Activated naive CD8-positive, alpha-beta T cell (primary cell): ENCODE results near the gene BRAF.
"Not testable (repeated sequence)": the region's sequence is repeated elsewhere in the genome, so short reads cannot be mapped to it uniquely, and the experiment has no call there.

Experiments
- H3K27ac Mint-ChIP-seq: one replicate; pipeline ENCODE4 v1.8.0; 2021; ENCODE audit warnings: mixed read lengths
- H3K27me3 Mint-ChIP-seq: one replicate; pipeline ENCODE4 v1.8.0; 2021; ENCODE audit warnings: mixed read lengths
- H3K36me3 Mint-ChIP-seq: one replicate; pipeline ENCODE4 v1.8.0; 2021; ENCODE audit warnings: mixed read lengths
- H3K4me1 Mint-ChIP-seq: one replicate; pipeline ENCODE4 v1.8.0; 2021; ENCODE audit warnings: low read depth, mixed read lengths
- H3K4me3 Mint-ChIP-seq: one replicate; pipeline ENCODE4 v1.8.0; 2021; ENCODE audit warnings: mild to moderate bottlenecking, mixed read lengths
- H3K9me3 Mint-ChIP-seq: one replicate; pipeline ENCODE4 v1.8.0; 2021; ENCODE audit warnings: low read depth, mixed read lengths

The BRAF gene

DNA sequence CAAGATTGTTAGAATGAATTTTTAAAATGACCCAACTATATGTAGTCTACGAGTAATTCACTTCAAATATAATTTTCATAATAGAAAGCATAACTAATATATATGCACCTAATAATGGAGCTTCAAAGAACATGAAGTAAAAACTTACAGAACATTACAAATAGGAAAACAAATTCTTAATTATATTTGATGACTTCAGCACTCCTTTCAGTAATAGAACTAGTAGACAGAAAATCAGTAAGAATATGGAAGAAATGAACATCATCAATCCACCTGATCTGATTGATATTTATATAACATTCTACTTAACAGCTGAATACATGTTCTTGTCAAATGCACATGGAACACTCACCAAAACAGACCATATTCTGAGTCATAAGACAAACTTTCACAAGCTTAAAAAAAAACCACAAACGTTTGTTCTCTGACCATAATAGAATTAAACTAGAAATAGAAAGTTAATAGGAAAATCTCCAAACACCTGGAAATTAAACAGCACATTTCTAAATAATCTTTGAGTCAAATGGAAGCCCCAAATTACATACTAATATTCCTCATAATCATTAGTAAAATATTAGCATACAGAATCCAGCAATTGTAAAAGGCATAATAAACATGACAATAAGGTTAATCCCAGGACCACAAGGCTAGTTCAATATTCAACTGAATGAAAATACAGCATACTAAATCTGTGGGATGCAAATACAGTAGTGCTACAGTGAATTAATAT lies 48.0 kb downstream of the BRAF start:
- Mint-ChIP-seq H3K27me3 (no peaks in the 10 kb centered on the region), H3K4me1 (peaks cover 58% of the 10 kb centered on the region), H3K4me3 (peak overlapping the region; percentile 21), H3K36me3 (peaks cover 15% of the 10 kb centered on the region), H3K27ac (no peak overlapping the region), H3K9me3 (no peaks in the 10 kb centered on the region)

DNA sequence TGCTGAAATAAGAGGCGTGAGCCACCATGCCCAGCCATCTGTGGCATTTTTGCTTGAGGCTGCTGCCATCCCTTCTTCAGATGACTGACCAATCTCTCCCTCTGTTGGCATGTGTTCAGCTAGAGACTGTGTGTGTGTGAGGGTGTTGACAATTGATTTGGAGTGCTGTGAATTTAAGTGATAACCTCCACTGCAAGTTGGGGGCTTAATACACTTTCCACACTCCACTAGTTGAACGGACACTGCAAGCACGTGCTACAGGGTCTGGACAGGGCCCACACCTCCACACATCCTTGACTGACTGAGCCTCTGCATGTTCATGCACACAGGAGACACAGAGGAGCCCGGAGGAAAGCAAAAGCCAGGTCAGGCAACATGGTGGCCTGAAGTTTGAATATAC lies 51.3 kb downstream of the BRAF start:
- Mint-ChIP-seq H3K9me3 (no peaks in the 10 kb centered on the region), H3K27ac (no peak overlapping the region), H3K36me3 (peaks cover 14% of the 10 kb centered on the region), H3K27me3 (no peaks in the 10 kb centered on the region), H3K4me1 (peaks cover 62% of the 10 kb centered on the region), H3K4me3 (no peak overlapping the region)

DNA sequence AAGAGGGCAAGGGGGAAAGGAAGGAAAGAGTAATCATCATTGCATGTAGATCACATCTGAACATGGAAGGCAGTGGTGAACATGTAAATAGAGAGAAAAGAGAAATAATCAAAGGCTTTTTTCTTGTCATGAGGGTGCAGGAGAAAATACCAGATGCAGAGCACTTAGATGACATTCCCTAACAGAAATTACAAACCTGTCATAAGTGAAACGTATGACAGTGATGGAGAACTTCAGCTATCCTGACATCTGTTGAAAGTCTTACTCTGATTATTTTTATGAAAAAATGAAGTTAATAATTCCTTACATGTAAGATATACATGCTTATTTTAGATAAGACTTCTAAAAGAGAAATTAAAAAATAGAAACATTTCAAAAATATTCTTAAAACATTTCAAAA lies 54.7 kb downstream of the BRAF start:
- Mint-ChIP-seq H3K27ac (no peak overlapping the region), H3K36me3 (peaks cover 14% of the 10 kb centered on the region), H3K4me1 (peaks cover 47% of the 10 kb centered on the region), H3K9me3 (no peaks in the 10 kb centered on the region), H3K27me3 (no peaks in the 10 kb centered on the region), H3K4me3 (no peak overlapping the region)

DNA sequence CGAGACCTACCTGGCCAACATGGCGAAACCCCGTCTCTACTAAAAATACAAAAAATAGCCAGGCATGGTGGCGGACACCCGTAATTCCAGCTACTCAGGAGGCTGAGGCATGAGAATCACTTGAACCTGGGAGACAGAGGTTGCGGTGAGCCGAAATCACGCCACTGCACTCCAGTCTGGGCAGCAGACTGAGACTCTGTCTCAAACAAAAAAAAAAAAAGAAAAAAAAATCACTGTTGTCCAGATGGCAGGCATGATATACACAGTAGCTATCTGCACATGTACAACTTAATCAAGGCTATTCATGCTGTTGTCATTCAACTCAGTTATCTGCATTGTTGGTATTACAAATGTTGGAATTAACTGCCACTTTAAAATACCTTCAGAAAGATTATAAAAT lies 55.3 kb downstream of the BRAF start:
- H3K27me3 Mint-ChIP-seq = no peaks in the 10 kb centered on the region
- peaks cover 45% of the 10 kb centered on the region for H3K4me1 Mint-ChIP-seq
- H3K4me3 Mint-ChIP-seq = no peak overlapping the region
- H3K27ac Mint-ChIP-seq = no peak overlapping the region
- peaks cover 4% of the 10 kb centered on the region for H3K9me3 Mint-ChIP-seq
- H3K36me3 Mint-ChIP-seq = peaks cover 15% of the 10 kb centered on the region

DNA sequence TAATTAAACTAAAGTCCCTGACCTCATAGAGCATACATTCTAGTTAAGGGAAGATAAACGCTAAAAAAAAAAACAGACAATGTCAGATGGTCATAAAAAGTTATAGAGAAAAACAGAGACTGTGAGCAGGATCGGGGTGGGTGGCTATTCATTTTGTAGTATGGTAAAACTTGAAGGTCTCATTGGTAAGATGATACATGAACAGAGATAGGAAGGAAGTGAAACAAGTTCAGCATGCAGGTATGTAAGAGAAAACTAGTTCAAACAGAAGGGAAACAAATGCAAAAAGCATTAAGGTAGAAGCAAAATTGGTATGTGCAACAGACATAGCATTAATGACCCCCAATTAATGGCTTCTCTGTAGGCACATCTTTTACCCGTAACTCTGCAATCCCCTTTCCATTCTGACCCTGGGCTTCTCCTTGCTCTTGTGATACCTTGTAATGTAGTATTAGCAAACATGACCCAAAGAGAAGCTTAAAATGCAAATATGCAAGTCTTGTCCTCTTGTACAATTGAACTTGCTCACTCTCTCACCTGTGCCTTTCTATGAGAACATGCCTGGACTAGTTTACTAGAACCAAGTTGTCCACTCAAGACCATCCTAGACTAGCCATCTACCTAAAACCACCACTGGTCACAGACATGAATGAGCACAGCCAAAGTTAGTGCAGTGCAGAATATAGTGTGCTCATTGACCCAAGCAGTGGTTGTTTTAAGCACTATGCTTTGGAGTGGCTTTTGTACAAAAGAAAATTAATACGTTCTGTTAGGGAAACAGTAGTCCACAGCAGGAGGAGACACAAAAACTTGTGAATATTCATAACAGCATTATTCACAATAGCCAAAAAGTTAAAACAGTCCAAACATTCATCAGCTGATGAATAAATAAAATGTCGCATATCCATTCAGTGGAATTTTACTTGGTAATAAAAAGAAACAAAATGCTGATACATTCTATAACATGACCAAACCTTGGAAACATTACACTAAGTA lies 57.0 kb downstream of the BRAF start:
- H3K4me1 Mint-ChIP-seq = peaks cover 50% of the 10 kb centered on the region
- peaks cover 21% of the 10 kb centered on the region for H3K36me3 Mint-ChIP-seq
- no peak overlapping the region for H3K4me3 Mint-ChIP-seq
- H3K27me3 Mint-ChIP-seq = no peaks in the 10 kb centered on the region
- H3K27ac Mint-ChIP-seq = no peak overlapping the region
- peaks cover 9% of the 10 kb centered on the region for H3K9me3 Mint-ChIP-seq

DNA sequence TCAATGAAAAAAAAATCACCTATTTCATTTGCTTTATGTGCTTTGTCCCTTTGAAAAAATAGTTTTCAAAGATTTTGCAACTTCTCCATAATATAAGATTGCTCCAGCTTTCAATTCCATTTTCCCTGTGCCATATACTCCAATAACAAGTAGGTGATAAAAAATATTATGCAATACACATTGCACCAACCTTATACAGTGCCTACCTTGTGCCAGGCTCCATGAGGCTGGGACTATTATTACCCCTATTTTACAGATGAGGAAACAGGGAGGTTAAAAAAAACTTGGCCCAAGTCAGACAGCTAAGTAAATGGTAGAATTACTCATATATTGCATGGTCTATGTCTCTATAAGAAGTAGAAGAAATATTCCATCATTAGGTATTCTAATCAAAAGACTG lies 57.8 kb downstream of the BRAF start:
- Mint-ChIP-seq H3K36me3 (peaks cover 21% of the 10 kb centered on the region), H3K27me3 (no peaks in the 10 kb centered on the region), H3K27ac (no peak overlapping the region), H3K4me3 (no peak overlapping the region), H3K4me1 (peaks cover 55% of the 10 kb centered on the region), H3K9me3 (peaks cover 9% of the 10 kb centered on the region)

DNA sequence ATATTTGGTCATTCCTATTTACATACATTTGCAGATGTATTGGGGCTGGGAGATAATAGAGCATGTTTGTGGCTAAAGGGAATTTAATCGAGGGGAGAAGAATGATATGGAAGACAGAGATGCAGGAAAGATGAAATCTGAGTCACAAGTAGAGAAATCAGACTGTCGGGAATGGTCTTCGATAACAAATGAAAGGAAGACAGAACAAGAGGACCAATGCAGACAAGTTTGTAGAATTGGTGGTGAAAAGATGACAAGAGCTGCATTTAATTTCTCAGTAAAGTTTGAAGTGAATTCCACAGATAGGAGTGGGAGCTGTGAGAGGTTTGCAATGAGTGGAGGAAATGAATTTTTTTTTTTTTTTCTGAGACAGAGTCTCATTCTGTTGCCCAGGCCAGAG lies 60.0 kb downstream of the BRAF start:
- H3K4me1 Mint-ChIP-seq = peaks cover 56% of the 10 kb centered on the region
- peaks cover 21% of the 10 kb centered on the region for H3K36me3 Mint-ChIP-seq
- H3K27ac Mint-ChIP-seq = no peak overlapping the region
- peaks cover 9% of the 10 kb centered on the region for H3K9me3 Mint-ChIP-seq
- no peaks in the 10 kb centered on the region for H3K27me3 Mint-ChIP-seq
- no peak overlapping the region for H3K4me3 Mint-ChIP-seq

GRCh38 chr7:140863867-140864266 lies 60.9 kb downstream of the BRAF start:
- H3K27me3 Mint-ChIP-seq = no peaks in the 10 kb centered on the region
- no peak overlapping the region for H3K4me3 Mint-ChIP-seq
- peaks cover 54% of the 10 kb centered on the region for H3K4me1 Mint-ChIP-seq
- H3K9me3 Mint-ChIP-seq = peaks cover 9% of the 10 kb centered on the region
- no peak overlapping the region for H3K27ac Mint-ChIP-seq
- H3K36me3 Mint-ChIP-seq = peaks cover 19% of the 10 kb centered on the region

DNA sequence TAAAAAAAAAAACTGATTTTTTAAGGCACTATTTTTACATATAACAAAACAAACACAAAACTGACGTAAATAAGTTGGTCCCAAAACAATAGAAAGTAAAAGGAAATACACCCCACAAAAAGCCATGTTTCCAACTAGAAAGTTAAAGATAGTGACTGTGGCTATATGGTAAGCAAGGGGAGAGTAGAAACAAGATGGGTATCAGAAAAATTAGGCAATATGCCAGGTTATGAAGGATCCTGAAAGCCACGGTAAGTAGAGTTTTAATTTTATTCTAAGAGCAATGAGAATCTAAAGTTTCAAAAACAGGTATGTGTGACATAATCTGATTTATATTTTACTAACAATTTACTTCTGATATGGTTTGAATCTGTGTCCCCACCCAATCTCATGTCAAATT lies 61.5 kb downstream of the BRAF start:
- peaks cover 50% of the 10 kb centered on the region for H3K4me1 Mint-ChIP-seq

DNA sequence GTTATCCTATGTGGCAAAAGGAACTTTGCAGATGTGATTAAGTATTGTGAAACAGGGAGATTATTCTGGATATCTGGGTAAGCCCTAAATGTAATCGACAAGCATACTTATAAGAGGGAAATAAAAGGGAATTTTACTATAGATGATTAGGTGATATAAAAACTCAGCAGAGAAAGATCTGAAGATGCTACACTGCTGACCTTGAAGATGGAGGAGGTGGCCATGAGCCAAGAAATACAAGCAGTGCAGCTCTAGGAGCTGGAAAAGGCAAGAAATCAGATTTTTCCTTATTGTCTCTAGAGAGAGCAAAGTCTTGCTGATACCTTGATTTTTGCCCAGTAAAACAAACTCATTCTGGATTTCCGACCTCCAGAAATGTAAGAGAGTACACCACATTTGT lies 67.7 kb downstream of the BRAF start:
- peaks cover 54% of the 10 kb centered on the region for H3K4me1 Mint-ChIP-seq
- no peaks in the 10 kb centered on the region for H3K27me3 Mint-ChIP-seq
- peaks cover 4% of the 10 kb centered on the region for H3K36me3 Mint-ChIP-seq
- no peaks in the 10 kb centered on the region for H3K9me3 Mint-ChIP-seq
- H3K27ac Mint-ChIP-seq = no peak overlapping the region
- H3K4me3 Mint-ChIP-seq = no peak overlapping the region

More for the DNA sequence above, 61.5 kb downstream of the BRAF start:
- Mint-ChIP-seq H3K36me3 (peaks cover 15% of the 10 kb centered on the region), H3K9me3 (peaks cover 9% of the 10 kb centered on the region), H3K27me3 (no peaks in the 10 kb centered on the region), H3K27ac (no peak overlapping the region), H3K4me3 (no peak overlapping the region)

GRCh38 chr7:140841166-140841715 lies 83.5 kb downstream of the BRAF start:
- Mint-ChIP-seq H3K27me3 (no peaks in the 10 kb centered on the region), H3K9me3 (no peaks in the 10 kb centered on the region), H3K4me1 (peaks cover 4% of the 10 kb centered on the region), H3K4me3 (no peak overlapping the region), H3K36me3 (peaks cover 25% of the 10 kb centered on the region), H3K27ac (no peak overlapping the region)

DNA sequence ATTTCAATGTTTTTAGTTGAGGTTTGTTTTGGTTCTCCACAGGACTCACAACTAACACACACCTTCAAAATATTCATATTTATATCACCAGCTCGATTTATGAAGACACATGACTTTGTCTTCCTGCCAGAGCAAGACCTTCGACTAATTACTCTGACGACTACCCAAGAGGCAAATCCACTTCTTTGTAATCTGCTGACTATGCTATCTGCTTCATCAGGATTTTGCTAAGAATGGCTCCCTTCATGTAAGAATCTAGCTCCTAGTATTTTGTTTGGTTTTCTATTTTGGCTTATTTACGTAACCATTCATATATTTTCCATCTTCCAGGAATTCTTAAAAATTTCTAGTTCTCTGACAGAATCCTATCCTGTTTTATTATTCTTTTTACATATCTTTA lies 93.0 kb downstream of the BRAF start:
- H3K27ac Mint-ChIP-seq = no peak overlapping the region
- no peaks in the 10 kb centered on the region for H3K4me1 Mint-ChIP-seq
- H3K27me3 Mint-ChIP-seq = no peaks in the 10 kb centered on the region
- H3K9me3 Mint-ChIP-seq = no peaks in the 10 kb centered on the region
- H3K4me3 Mint-ChIP-seq = no peak overlapping the region
- peaks cover 27% of the 10 kb centered on the region for H3K36me3 Mint-ChIP-seq

DNA sequence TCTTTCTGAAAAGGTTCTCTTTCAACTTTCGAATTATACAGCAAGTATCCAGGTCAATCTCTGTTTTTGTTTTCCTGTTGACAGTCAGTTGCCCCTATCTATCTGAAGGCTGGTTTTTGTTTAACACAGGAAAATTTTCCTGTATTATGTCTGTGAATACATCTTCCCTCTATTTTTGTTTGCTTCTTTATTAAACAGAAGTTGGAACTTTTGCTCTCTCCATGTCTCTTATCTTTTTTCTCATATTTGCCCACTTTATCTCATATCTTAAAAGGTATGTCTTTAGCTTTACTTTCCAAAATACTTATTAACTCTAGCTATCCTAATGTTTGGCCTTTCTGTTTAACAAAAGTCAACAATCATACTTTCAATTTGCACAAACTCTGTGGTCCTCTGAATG lies 95.0 kb downstream of the BRAF start:
- no peaks in the 10 kb centered on the region for H3K4me1 Mint-ChIP-seq
- peaks cover 24% of the 10 kb centered on the region for H3K36me3 Mint-ChIP-seq
- H3K27me3 Mint-ChIP-seq = no peaks in the 10 kb centered on the region

DNA sequence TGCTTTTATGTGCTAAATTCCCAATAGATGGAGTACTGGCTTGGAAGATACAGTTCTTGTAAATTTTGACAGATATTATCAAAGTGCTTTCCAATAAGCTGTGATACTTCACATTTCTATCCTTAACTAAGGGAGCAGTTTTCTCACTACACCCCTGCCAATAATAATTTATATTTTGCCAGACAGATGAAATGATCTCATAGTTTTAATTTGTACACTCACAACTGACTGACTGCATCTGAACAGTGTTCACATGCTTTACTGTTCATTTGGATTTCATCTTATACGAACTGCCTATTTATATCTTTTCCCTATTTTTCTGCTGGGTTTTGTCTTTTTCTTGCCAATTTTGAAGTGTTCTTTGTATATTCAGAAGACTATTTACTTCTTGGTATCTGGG lies 96.0 kb downstream of the BRAF start:
- Mint-ChIP-seq H3K9me3 (no peaks in the 10 kb centered on the region), H3K4me1 (no peaks in the 10 kb centered on the region), H3K27ac (no peak overlapping the region), H3K27me3 (no peaks in the 10 kb centered on the region), H3K36me3 (peaks cover 22% of the 10 kb centered on the region), H3K4me3 (no peak overlapping the region)

More for the DNA sequence above, 95.0 kb downstream of the BRAF start:
- H3K4me3 Mint-ChIP-seq = no peak overlapping the region
- H3K27ac Mint-ChIP-seq = no peak overlapping the region
- H3K9me3 Mint-ChIP-seq = no peaks in the 10 kb centered on the region

- H3K27me3 Mint-ChIP-seq, H3K27ac Mint-ChIP-seq, H3K4me3 Mint-ChIP-seq, H3K9me3 Mint-ChIP-seq, H3K4me1 Mint-ChIP-seq: not testable (repeated sequence)
- H3K36me3 Mint-ChIP-seq = peaks cover 20% of the 10 kb centered on the region
These were observed 107.3 kb downstream of the BRAF start for GRCh38 chr7:140817383-140817782.
